K562 (cell line): ENCODE data around the gene TRIO. TPM values are rescaled to one million over a fixed set of nuclear protein-coding genes. Genes with fewer than 3 reads are reported as not detected.
A peak's percentile ranks its signal among the peaks of the same experiment; 100 is the strongest.

ENCODE experiments used
- ATAC-seq: fragments of 200-7000 bp; cut with Tn5 transposase; 3 replicates; pipeline ENCODE4 v1.9.1; 2020; ENCODE audit warnings: moderate library complexity
- BruUV-seq: library from RNA; stranded (reverse); fragments of 400-500 nt; replicated peaks from 2 replicates; lab custom pipeline; 2021; lab: Mats Ljungman, UMichigan
- CTCF ChIA-PET: fragments of 300-600 bp; formaldehyde crosslinking; extraction: SDS; loops from one replicate; lab custom pipeline; 2021; ENCODE audit warnings: low intra/inter-chr PET ratio; lab: Yijun Ruan, JAX
- POLR2A ChIA-PET: fragments of 300-600, 350-650 bp; sonication (Branson Sonifier 250); formaldehyde crosslinking; extraction: SDS; loops from one replicate; lab custom pipeline; 2021; ENCODE audit warnings: antibody characterized with exemption, inconsistent platforms; lab: Yijun Ruan, JAX
- DNase-seq, 4 experiments: peaks; one replicate each; pipeline versions ENCODE4 v3.0.0 to v3.0.0-alpha.2; 2011 to 2018; ENCODE audit warnings: low spot score in 3 of 4, mixed read lengths in 3 of 4; ENCODE audit errors: extremely low read depth in 1 of 4
- FAIRE-seq: peaks from 2 replicates; lab custom pipeline; 2011; peaks lifted over from hg19 to GRCh38; lab: Jason Lieb, UNC
- H2AFZ ChIP-seq: 2 replicates; pipeline ENCODE4 v1.6.0; 2011; ENCODE audit warnings: low read depth, low read length, control low read depth, inconsistent platforms
- H3K27ac ChIP-seq: fragments of 200-600 bp; 3 replicates; pipeline ENCODE4 v1.8.0; 2011; ENCODE audit warnings: low read depth, mild to moderate bottlenecking, control low read depth, inconsistent platforms, low read length, moderate library complexity, mixed read lengths; ENCODE audit errors: extremely low read depth
- H3K27me3 ChIP-seq, 2 experiments: fragments of 300-600 bp in 1 of 2; 2 replicates in 1 of 2; 3 replicates in 1 of 2; pipeline versions ENCODE4 v1.6.0 to v1.8.0; 2011; ENCODE audit warnings: inconsistent platforms in 2 of 2, low read length in 2 of 2, mild to moderate bottlenecking in 1 of 2, mixed read lengths in 1 of 2, moderate library complexity in 1 of 2; ENCODE audit not compliant: control insufficient read depth in 2 of 2, insufficient read depth in 2 of 2
- H3K36me3 ChIP-seq: fragments of 300-600 bp; 3 replicates; pipeline ENCODE4 v1.8.0; 2011; ENCODE audit warnings: mild to moderate bottlenecking, low read length, inconsistent platforms; ENCODE audit not compliant: control insufficient read depth, insufficient read depth
- H3K4me1 ChIP-seq, 2 experiments: fragments of 200-600 bp in 1 of 2; replicated peaks in 1 of 2; 2 replicates in 1 of 2; 3 replicates in 1 of 2; pipeline versions ENCODE4 v1.5.1 to v1.8.0; 2011; ENCODE audit warnings: inconsistent platforms in 2 of 2, low read length in 2 of 2, mild to moderate bottlenecking in 1 of 2, mixed read lengths in 1 of 2, moderate library complexity in 1 of 2; ENCODE audit not compliant: control insufficient read depth in 2 of 2, insufficient read depth in 2 of 2
- H3K4me2 ChIP-seq: 2 replicates; pipeline ENCODE4 v1.6.1; 2011; ENCODE audit warnings: low read length, control low read depth, inconsistent platforms, mixed read lengths; ENCODE audit not compliant: insufficient read depth
- H3K4me3 ChIP-seq: fragments of 200-600 bp; sonication (generic), shearing (Covaris generic); 2 replicates; pipeline ENCODE4 v1.5.1; 2016; ENCODE audit warnings: control low read depth, inconsistent platforms
- H3K79me2 ChIP-seq: fragments of 200-600 bp; 3 replicates; pipeline ENCODE4 v1.8.0; 2011; ENCODE audit warnings: low read length, inconsistent platforms; ENCODE audit not compliant: control insufficient read depth, insufficient read depth
- H3K9ac ChIP-seq, 2 experiments: 2 replicates each; pipeline versions ENCODE4 v1.6.0 to v1.6.1; 2011; ENCODE audit warnings: low read depth in 2 of 2, low read length in 2 of 2, control low read depth in 1 of 2, inconsistent platforms in 1 of 2, mild to moderate bottlenecking in 1 of 2, mixed read lengths in 1 of 2; ENCODE audit not compliant: insufficient read depth in 1 of 2
- H3K9me1 ChIP-seq: one replicate; pipeline ENCODE4 v1.6.0; 2011; ENCODE audit warnings: inconsistent platforms, mild to moderate bottlenecking, low read length, moderate library complexity; ENCODE audit not compliant: control insufficient read depth, insufficient read depth
- H3K9me3 ChIP-seq: replicated peaks from 2 replicates; pipeline ENCODE4 v1.5.1; 2011; ENCODE audit warnings: low read depth, low read length, inconsistent platforms; ENCODE audit not compliant: control insufficient read depth, insufficient read depth
- H4K20me1 ChIP-seq: replicated peaks from 2 replicates; pipeline ENCODE4 v1.6.1; 2011; ENCODE audit warnings: low read length, inconsistent platforms, mixed read lengths; ENCODE audit not compliant: control insufficient read depth, insufficient read depth
- WGBS: fragments of 100-300 bp; shearing (Covaris generic); methylation state at CpG from one replicate; pipeline ENCODE4 v1.1.6; 2016; ENCODE audit warnings: low coverage, mixed read lengths; ENCODE audit not compliant: insufficient coverage; ENCODE audit errors: missing lambda C conversion rate; 5-methylcytosine and 5-hydroxymethylcytosine counted together
- in situ Hi-C: fragments of 300-500 bp; cut with MboI; formaldehyde crosslinking; loops from 4 replicates; pipeline ENCODE4 v1.15.0; 2018; ENCODE audit warnings: inconsistent platforms, mixed read lengths
- intact Hi-C: fragments of 100-400 bp; cut with micrococcal nuclease; formaldehyde crosslinking; loops from 2 replicates; pipeline ENCODE4 v1.14.2; 2022
- polyA plus RNA-seq, 8 experiments: library from polyadenylated mRNA; depleted of rRNA in 4 of 8; stranded (reverse) in 5 of 8; unstranded in 3 of 8; fragments of >200 nt; fragmentation: Nextera tagmentation in 2 of 8; fragmentation: Illumina TruSeq in 1 of 8; extraction: Ambion mirVana in 2 of 8; extraction: Trizol in 1 of 8; gene quantifications; 2 replicates each; pipeline versions ENCODE4 v1.2.1 to v1.2.3, GENCODE V29; 2011 to 2014; ENCODE audit warnings: inconsistent platforms in 1 of 8, missing spikeins in 1 of 8
- total RNA-seq, 7 experiments: library from RNA; depleted of rRNA in 6 of 7; stranded (reverse); fragments of >200 nt in 6 of 7; fragmentation: Illumina TruSeq in 2 of 7; extraction: Trizol in 2 of 7; gene quantifications; 2 replicates each; pipeline versions ENCODE4 v1.2.1 to v1.2.3, GENCODE V29; 2011 to 2021; ENCODE audit warnings: low replicate concordance in 1 of 7
- TF ChIP-seq, protein P1 (sequence below): sonication (generic); formaldehyde crosslinking; IDR thresholded peaks from 2 replicates; pipeline ENCODE4 v1.9.0; 2022; ENCODE audit warnings: mild to moderate bottlenecking, missing genetic modification reagents
- TF ChIP-seq, protein P2 (sequence below): fragments of 450-650 bp; formaldehyde crosslinking; IDR thresholded peaks from 2 replicates; pipeline ENCODE4 v1.4.0; 2020; ENCODE audit warnings: mild to moderate bottlenecking, mixed read lengths

TRIO gene
- total and polyA plus RNA-seq, 9 of the 15 experiments (the other 6 are each of a cell fraction or from before 2014, with no cell fraction given), result 0.24 to 5.0 (median 1.1) TPM

DNA sequence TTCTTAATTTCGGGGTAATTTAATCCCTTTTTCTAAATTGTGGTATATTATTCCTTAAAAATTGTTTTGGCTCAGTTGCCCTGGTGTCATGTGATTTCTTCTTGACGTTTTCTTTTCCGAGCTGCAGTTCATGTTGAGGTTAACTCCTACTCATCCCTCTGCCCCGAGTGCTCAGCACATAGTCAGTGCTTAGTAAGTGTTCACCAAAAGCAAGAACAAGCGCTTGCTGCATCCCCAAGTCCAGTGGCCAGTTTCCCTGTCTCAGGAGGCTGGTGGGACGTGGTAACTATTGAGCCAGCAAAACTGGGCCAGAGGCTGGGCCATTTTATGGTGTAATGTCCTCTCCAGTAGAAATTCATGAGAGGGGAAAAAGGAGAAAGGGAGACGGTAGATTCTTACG is 23.3 kb downstream of the TRIO start:
- Histone ChIP-seq H3K27me3 (no peaks in the 10 kb centered on the region), H3K9me1 (no peaks in the 10 kb centered on the region), H3K9ac (no peak overlapping the region), H4K20me1 (no peaks in the 10 kb centered on the region), H3K4me1 (no peaks in the 10 kb centered on the region), H3K4me2 (no peak overlapping the region), H3K36me3 (no peaks in the 10 kb centered on the region), H3K79me2 (no peaks in the 10 kb centered on the region), H3K9me3 (no peaks in the 10 kb centered on the region), H3K4me3 (no peak overlapping the region), H3K27ac (no peak overlapping the region), H2AFZ (no peak overlapping the region)
- 2% methylated on average over 8 of the region's 8 CpGs for WGBS
- no TSS peak for BruUV-seq
- FAIRE-seq (no peak), ATAC-seq (no peak), DNase-seq (no peak)
- intact Hi-C loops, result no loop called here
- TF ChIP-seq, protein P1, sequence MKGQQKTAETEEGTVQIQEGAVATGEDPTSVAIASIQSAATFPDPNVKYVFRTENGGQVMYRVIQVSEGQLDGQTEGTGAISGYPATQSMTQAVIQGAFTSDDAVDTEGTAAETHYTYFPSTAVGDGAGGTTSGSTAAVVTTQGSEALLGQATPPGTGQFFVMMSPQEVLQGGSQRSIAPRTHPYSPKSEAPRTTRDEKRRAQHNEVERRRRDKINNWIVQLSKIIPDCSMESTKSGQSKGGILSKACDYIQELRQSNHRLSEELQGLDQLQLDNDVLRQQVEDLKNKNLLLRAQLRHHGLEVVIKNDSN (CRISPR knock-in tag), result no peak
- TF ChIP-seq, protein P2, sequence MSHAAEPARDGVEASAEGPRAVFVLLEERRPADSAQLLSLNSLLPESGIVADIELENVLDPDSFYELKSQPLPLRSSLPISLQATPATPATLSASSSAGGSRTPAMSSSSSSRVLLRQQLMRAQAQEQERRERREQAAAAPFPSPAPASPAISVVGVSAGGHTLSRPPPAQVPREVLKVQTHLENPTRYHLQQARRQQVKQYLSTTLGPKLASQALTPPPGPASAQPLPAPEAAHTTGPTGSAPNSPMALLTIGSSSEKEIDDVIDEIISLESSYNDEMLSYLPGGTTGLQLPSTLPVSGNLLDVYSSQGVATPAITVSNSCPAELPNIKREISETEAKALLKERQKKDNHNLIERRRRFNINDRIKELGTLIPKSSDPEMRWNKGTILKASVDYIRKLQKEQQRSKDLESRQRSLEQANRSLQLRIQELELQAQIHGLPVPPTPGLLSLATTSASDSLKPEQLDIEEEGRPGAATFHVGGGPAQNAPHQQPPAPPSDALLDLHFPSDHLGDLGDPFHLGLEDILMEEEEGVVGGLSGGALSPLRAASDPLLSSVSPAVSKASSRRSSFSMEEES (CRISPR knock-in tag), result 0 out of 2 replicates have a peak, but pooled peaks have one; percentile 13
- POLR2A ChIA-PET, result no interaction called here
- CTCF ChIA-PET, result no interaction called here
- in situ Hi-C loops, result no loop called here
